ENCODE results near the gene TTC33.

- no peak for TF ChIP-seq POLR2A (IDR thresholded peaks at IDR 0.05)
- no peak for TF ChIP-seq CTCF (IDR thresholded peaks at IDR 0.05)
These were observed 63.9 kb downstream of the TTC33 start for GRCh38 chr5:40691894-40692293.
